Stomach (tissue), 9 donors: ENCODE data around the gene AVEN. TPM values are rescaled to one million over a fixed set of nuclear protein-coding genes. Genes with fewer than 3 reads are reported as not detected.
"Not testable (repeated sequence)": the region's sequence is repeated elsewhere in the genome, so short reads cannot be mapped to it uniquely, and the experiment has no call there.

ENCODE experiments used
- DNase-seq, 2 donors: peaks; one replicate each; pipeline versions ENCODE4 v3.0.0 to v3.0.0-alpha.2; 2013 to 2019
- H3K27ac ChIP-seq, 5 donors: fragments of 200-600 bp in 4 of 5; sonication (generic) in 4 of 5; one replicate each; pipeline ENCODE4 v1.5.1; 2013 to 2019; ENCODE audit warnings: mild to moderate bottlenecking in 1 of 5, moderate library complexity in 1 of 5
- H3K27me3 ChIP-seq, 3 donors: fragments of 200-600 bp; sonication (generic); one replicate each; pipeline ENCODE4 v1.5.1; 2017 to 2019; ENCODE audit warnings: mixed run types in 1 of 3
- H3K36me3 ChIP-seq, 4 donors: fragments of 200-600 bp; sonication (generic); 1 replicate in 3 of 4; 2 replicates in 1 of 4; pipeline ENCODE4 v1.5.1; 2016 to 2019
- H3K4me1 ChIP-seq, 4 donors: fragments of 200-600 bp; sonication (generic); one replicate each; pipeline ENCODE4 v1.5.1; 2016 to 2019
- H3K4me3 ChIP-seq, 4 donors: fragments of 200-600 bp; sonication (generic) in 3 of 4; one replicate each; pipeline ENCODE4 v1.5.1; 2016 to 2019; ENCODE audit warnings: mild to moderate bottlenecking in 1 of 4
- H3K9me3 ChIP-seq, 4 donors: fragments of 200-600 bp; sonication (generic); one replicate each; pipeline ENCODE4 v1.5.1; 2016 to 2019
- EP300 ChIP-seq: sonication (generic); formaldehyde crosslinking; IDR thresholded peaks from one replicate; pipeline ENCODE4 v1.6.1; 2017; ENCODE audit warnings: antibody characterized with exemption
- POLR2A ChIP-seq, 4 donors: fragments of 450-650 bp; IDR thresholded peaks; one replicate each; pipeline ENCODE4 v1.6.1; 2016; ENCODE audit warnings: antibody characterized with exemption in 4 of 4, control low read depth in 2 of 4, mild to moderate bottlenecking in 1 of 4, moderate library complexity in 1 of 4
- POLR2AphosphoS5 ChIP-seq, 3 donors: sonication (generic); formaldehyde crosslinking; IDR thresholded peaks; one replicate each; pipeline ENCODE4 v1.6.1; 2016; ENCODE audit warnings: antibody characterized with exemption in 3 of 3
- WGBS, 5 donors: extraction: QIAGEN DNeasy Blood & Tissue Kit in 3 of 5; methylation state at CpG; one replicate each; pipeline versions ENCODE4 v1.1.5 to v1.1.7; 2013 to 2018; 5-methylcytosine and 5-hydroxymethylcytosine counted together
- intact Hi-C: fragments of 100-400 bp; cut with DNase I; formaldehyde crosslinking; loops from one replicate; pipeline ENCODE4 v1.15.1; 2023; ENCODE audit warnings: low total_unique reads
- polyA plus RNA-seq, 3 donors: library from polyadenylated mRNA; stranded (reverse); fragments of 200-250 nt; gene quantifications; one replicate each; pipeline ENCODE4 v1.2.3, GENCODE V29; 2013
- total RNA-seq, 5 donors: library from RNA; depleted of rRNA; stranded (reverse); fragments of >200 nt; gene quantifications; one replicate each; pipeline versions ENCODE4 v1.1.0 to v1.2.3, GENCODE V29; 2014 to 2016
- TF ChIP-seq, protein P1 (sequence below), 7 experiments: fragments of 450-650 bp in 4 of 7; fragments of 200-600 bp in 3 of 7; sonication (generic) in 3 of 7; IDR thresholded peaks; one replicate each; pipeline ENCODE4 v1.5.1; 2016 to 2019; ENCODE audit warnings: antibody characterized with exemption in 7 of 7, control low read depth in 2 of 7, mild to moderate bottlenecking in 1 of 7
- donor health status: healthy with polysubstance abuse.
- donor health status: Bipolar disorder and iron deficiency.
- donor health status: healthy.

Gene AVEN
- total and polyA plus RNA-seq, 8 donors, result 8.6 to 89.8 (median 14.4) TPM; not detected in 1

DNA sequence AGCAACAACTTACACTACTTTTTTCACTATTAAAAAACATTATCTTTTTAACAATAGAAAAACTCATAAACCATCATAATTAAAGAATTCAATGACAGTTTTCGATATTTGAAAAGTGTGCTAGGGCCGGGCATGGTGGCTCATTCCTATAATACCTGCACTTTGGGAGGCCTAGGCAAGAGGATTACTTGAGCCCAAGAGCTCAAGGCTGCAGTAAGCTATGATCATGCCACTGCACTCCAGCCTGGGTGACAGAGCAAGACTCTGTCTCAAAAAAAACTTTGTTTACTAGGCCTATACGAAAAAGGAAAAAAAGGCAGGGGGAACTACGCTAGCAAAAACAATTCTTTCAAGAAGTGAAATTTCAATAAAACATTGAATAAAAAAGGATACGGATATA lies 28.1 kb downstream of the AVEN start:
- DNase-seq, result no peak
- Histone ChIP-seq H3K4me3 (no peak overlapping the region), H3K27me3 (no peaks in the 10 kb centered on the region), H3K27ac (no peak overlapping the region), H3K36me3 (no peaks in the 10 kb centered on the region), H3K4me1 (peaks cover 0 to 8% (median 0%) of the 10 kb centered on the region in 4 donors), H3K9me3 (no peaks in the 10 kb centered on the region)
- TF ChIP-seq POLR2AphosphoS5 (IDR thresholded peaks at IDR 0.05), result no peak
- intact Hi-C loops, result no loop called here
- 91 to 94% (median 92%) methylated on average over 5 of the region's 5 CpGs for WGBS, 5 donors

DNA sequence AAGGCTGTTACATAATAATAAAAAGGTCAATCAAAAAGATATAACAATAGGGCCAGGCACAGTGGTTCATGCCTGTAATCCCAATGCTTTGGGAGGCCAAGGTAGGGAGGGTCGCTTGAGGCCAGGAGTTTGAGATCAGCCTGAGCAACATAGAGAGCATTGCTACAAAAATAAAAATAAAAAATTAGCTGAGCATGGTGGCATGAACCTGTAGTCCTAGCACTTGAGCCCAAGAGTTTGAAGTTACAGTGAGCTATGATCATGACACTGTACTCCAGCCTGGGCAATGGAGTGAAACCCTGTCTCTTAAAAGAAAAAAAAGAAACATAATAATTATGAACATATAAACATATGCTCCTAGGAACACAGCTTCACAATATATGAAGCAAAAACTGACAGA lies 29.3 kb downstream of the AVEN start:
- 96% methylated on average over 1 of the region's 1 CpG for WGBS, 5 donors
- intact Hi-C loops, result no loop called here
- H3K27me3 ChIP-seq, result no peaks in the 10 kb centered on the region
- H3K4me1 ChIP-seq, result peaks cover 0 to 8% (median 0%) of the 10 kb centered on the region in 4 donors
- no peak overlapping the region for H3K27ac ChIP-seq
- no peaks in the 10 kb centered on the region for H3K9me3 ChIP-seq
- H3K36me3 ChIP-seq, result no peaks in the 10 kb centered on the region
- DNase-seq, result no peak
- H3K4me3 ChIP-seq, result no peak overlapping the region
- no peak for TF ChIP-seq POLR2AphosphoS5 (IDR thresholded peaks at IDR 0.05)
- no peak for TF ChIP-seq EP300
- TF ChIP-seq, protein P1, sequence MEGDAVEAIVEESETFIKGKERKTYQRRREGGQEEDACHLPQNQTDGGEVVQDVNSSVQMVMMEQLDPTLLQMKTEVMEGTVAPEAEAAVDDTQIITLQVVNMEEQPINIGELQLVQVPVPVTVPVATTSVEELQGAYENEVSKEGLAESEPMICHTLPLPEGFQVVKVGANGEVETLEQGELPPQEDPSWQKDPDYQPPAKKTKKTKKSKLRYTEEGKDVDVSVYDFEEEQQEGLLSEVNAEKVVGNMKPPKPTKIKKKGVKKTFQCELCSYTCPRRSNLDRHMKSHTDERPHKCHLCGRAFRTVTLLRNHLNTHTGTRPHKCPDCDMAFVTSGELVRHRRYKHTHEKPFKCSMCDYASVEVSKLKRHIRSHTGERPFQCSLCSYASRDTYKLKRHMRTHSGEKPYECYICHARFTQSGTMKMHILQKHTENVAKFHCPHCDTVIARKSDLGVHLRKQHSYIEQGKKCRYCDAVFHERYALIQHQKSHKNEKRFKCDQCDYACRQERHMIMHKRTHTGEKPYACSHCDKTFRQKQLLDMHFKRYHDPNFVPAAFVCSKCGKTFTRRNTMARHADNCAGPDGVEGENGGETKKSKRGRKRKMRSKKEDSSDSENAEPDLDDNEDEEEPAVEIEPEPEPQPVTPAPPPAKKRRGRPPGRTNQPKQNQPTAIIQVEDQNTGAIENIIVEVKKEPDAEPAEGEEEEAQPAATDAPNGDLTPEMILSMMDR (IDR thresholded peaks at IDR 0.05), result no peak
- TF ChIP-seq POLR2A (IDR thresholded peaks at IDR 0.05), result no peak

DNA sequence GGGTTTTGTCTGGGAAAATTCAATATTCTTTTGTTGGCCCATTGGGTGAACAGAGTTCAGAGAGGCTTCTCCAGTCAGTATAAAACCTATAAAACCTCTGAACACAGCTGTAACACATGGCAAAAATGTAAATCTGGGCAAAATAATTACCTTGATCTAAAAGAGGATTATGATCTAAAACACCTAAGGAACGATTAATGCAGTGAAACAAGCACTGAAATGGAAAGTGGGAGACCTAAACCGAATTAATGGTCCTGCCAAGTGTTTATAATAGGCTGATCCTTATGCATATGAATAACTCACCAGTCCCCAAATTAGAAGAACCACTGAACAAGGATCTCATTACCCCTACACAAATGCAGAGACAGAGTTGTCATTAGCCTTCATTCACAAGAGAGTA lies 32.6 kb downstream of the AVEN start:
- Histone ChIP-seq H3K9me3 (no peaks in the 10 kb centered on the region), H3K36me3 (peaks cover 0 to 11% (median 8%) of the 10 kb centered on the region in 4 donors), H3K27ac (no peak overlapping the region), H3K4me3 (no peak overlapping the region), H3K27me3 (no peaks in the 10 kb centered on the region), H3K4me1 (no peaks in the 10 kb centered on the region)
- intact Hi-C loops, result no loop called here
- 81 to 95% (median 87%) methylated on average over 2 of the region's 2 CpGs for WGBS, 5 donors
- no peak for DNase-seq
- no peak for TF ChIP-seq POLR2A (IDR thresholded peaks at IDR 0.05)
- TF ChIP-seq, protein P1 (IDR thresholded peaks at IDR 0.05), result no peak
- TF ChIP-seq POLR2AphosphoS5 (IDR thresholded peaks at IDR 0.05), result no peak
- no peak for TF ChIP-seq EP300

DNA sequence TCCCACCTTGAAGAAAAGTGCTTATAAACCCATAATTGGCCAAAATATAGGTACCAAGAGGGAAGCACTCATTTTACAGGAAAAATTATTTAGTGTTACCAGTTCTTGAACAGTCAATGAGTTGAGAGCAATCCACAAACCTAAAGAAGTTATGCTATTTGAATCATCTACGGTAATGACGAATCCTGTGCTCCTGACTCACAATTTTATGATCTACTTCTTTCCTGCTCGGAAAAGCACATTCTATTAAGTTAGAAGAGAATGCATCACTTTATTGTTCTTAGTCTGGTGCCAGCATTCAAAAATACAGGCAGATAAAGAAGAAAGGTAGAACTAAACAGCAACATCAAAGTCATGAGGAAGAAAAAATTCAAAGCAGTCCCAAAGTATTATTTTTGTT lies 37.5 kb downstream of the AVEN start:
- Histone ChIP-seq H3K9me3 (no peaks in the 10 kb centered on the region), H3K4me1 (no peaks in the 10 kb centered on the region), H3K4me3 (no peak overlapping the region), H3K27me3 (no peaks in the 10 kb centered on the region), H3K27ac (no peak overlapping the region), H3K36me3 (peaks cover 0 to 11% (median 8%) of the 10 kb centered on the region in 4 donors)
- intact Hi-C loops, result no loop called here
- DNase-seq, result no peak
- WGBS, 5 donors, result 60 to 65% (median 64%) methylated on average over 3 of the region's 3 CpGs
- TF ChIP-seq POLR2AphosphoS5 (IDR thresholded peaks at IDR 0.05), result no peak
- no peak for TF ChIP-seq POLR2A (IDR thresholded peaks at IDR 0.05)
- TF ChIP-seq, protein P1 (IDR thresholded peaks at IDR 0.05), result no peak
- TF ChIP-seq EP300, result no peak

DNA sequence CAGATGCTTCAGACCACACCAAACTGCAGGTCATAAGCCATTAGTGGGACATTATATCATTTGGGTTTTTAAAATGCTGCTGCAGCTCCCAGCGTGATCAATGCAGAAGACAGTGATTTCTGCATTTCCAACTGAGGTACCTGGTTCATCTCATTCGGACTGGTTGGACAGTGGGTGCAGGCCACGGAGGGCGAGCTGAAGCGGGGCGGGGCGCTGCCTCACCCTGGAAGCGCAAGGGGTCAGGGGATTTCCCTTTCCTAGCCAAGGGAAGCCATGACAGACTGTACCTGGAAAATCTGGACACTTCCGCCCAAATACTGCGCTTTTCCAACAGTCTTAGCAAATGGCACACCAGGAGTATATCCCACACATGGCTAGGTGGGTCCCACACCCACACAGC lies 43.3 kb downstream of the AVEN start:
- H3K27ac ChIP-seq, H3K4me3 ChIP-seq, H3K9me3 ChIP-seq, intact Hi-C loops, H3K27me3 ChIP-seq, H3K4me1 ChIP-seq, DNase-seq, H3K36me3 ChIP-seq: not testable (repeated sequence)
- WGBS, 5 donors, result 70 to 97% (median 82%) methylated on average over 10 of the region's 10 CpGs
